Measurements from ENCODE around the gene TMEM63C. TPM values are rescaled to one million over a fixed set of nuclear protein-coding genes. Genes with fewer than 3 reads are reported as not detected.
A peak's percentile ranks its signal among the peaks of the same experiment; 100 is the strongest.
"Not testable (repeated sequence)": the region's sequence is repeated elsewhere in the genome, so short reads cannot be mapped to it uniquely, and the experiment has no call there.

The TMEM63C gene
- total RNA-seq, 2 donors from 2014 or later: 1.9 to 2.1 TPM

- Mint-ChIP-seq H3K4me3 (no peak overlapping the region), H3K9me3 (peaks cover 6 to 9% of the 10 kb centered on the region in 2 donors), H3K27ac (no peak overlapping the region), H3K4me1 (ENCODE audit: low read depth) (no peaks in the 10 kb centered on the region), H3K36me3 (ENCODE audit: insufficient read depth in 2 of 2) (peaks cover 3 to 11% of the 10 kb centered on the region in 2 donors), H3K27me3 (ENCODE audit: low read depth) (peaks cover 21% of the 10 kb centered on the region)
- ATAC-seq (replicated peaks in 1 of 2): no peak
- DNase-seq: no peak
These were observed 11.6 kb upstream of the TMEM63C start for GRCh38 chr14:77170045-77170444.

GRCh38 chr14:77172916-77173315, 8.7 kb upstream of the TMEM63C start:
- DNase-seq (no peak), ATAC-seq (replicated peaks in 1 of 2) (no peak)
- H3K36me3 Mint-ChIP-seq (ENCODE audit: insufficient read depth in 2 of 2): peaks cover 3 to 11% of the 10 kb centered on the region in 2 donors
- peaks cover 5% of the 10 kb centered on the region for H3K4me1 Mint-ChIP-seq (ENCODE audit: low read depth)
- H3K27me3 Mint-ChIP-seq (ENCODE audit: low read depth): peaks cover 32% of the 10 kb centered on the region
- no peak overlapping the region for H3K4me3 Mint-ChIP-seq
- no peak overlapping the region for H3K27ac Mint-ChIP-seq
- H3K9me3 Mint-ChIP-seq: peaks cover 6 to 9% of the 10 kb centered on the region in 2 donors

- peaks cover 3 to 11% of the 10 kb centered on the region in 2 donors for H3K36me3 Mint-ChIP-seq (ENCODE audit: insufficient read depth in 2 of 2)
- not testable (repeated sequence) for H3K27ac Mint-ChIP-seq; DNase-seq; H3K4me3 Mint-ChIP-seq; ATAC-seq (replicated peaks in 1 of 2); H3K9me3 Mint-ChIP-seq; H3K4me1 Mint-ChIP-seq (ENCODE audit: low read depth)
- H3K27me3 Mint-ChIP-seq (ENCODE audit: low read depth): peaks cover 32% of the 10 kb centered on the region
These were observed 7.5 kb upstream of the TMEM63C start for GRCh38 chr14:77173911-77174617.

- Mint-ChIP-seq H3K4me3 (no peak overlapping the region), H3K9me3 (peaks cover under 1 to 2% of the 10 kb centered on the region in 2 donors), H3K27ac (no peak overlapping the region), H3K4me1 (ENCODE audit: low read depth) (peaks cover 5% of the 10 kb centered on the region), H3K36me3 (ENCODE audit: insufficient read depth in 2 of 2) (peaks cover 0 to under 1% of the 10 kb centered on the region in 2 donors), H3K27me3 (ENCODE audit: low read depth) (peaks cover 42% of the 10 kb centered on the region)
- DNase-seq (no peak), ATAC-seq (replicated peaks in 1 of 2) (no peak)
These were observed 5.8 kb upstream of the TMEM63C start for GRCh38 chr14:77175843-77176242.

GRCh38 chr14:77177702-77178101, 3.9 kb upstream of the TMEM63C start:
- Mint-ChIP-seq H3K36me3 (ENCODE audit: insufficient read depth in 2 of 2) (no peaks in the 10 kb centered on the region), H3K4me1 (ENCODE audit: low read depth) (peaks cover 12% of the 10 kb centered on the region), H3K4me3 (no peak overlapping the region), H3K9me3 (no peaks in the 10 kb centered on the region), H3K27me3 (ENCODE audit: low read depth) (peaks cover 44% of the 10 kb centered on the region), H3K27ac (no peak overlapping the region)
- ATAC-seq (replicated peaks in 1 of 2) (no peak), DNase-seq (no peak)

- ATAC-seq (replicated peaks in 1 of 2): no peak
- Mint-ChIP-seq H3K4me3 (no peak overlapping the region), H3K4me1 (ENCODE audit: low read depth) (peaks cover 12% of the 10 kb centered on the region), H3K36me3 (ENCODE audit: insufficient read depth in 2 of 2) (no peaks in the 10 kb centered on the region), H3K27me3 (ENCODE audit: low read depth) (peaks cover 44% of the 10 kb centered on the region), H3K27ac (no peak overlapping the region), H3K9me3 (no peaks in the 10 kb centered on the region)
- no peak for DNase-seq
These were observed 2.9 kb upstream of the TMEM63C start for GRCh38 chr14:77178656-77179055.

- no peak overlapping the region for H3K27ac Mint-ChIP-seq
- no peaks in the 10 kb centered on the region for H3K36me3 Mint-ChIP-seq (ENCODE audit: insufficient read depth in 2 of 2)
- ATAC-seq (replicated peaks in 1 of 2) (peak; percentile 6 to 9), DNase-seq (peak in 1 of 2 donors; percentile 7)
- no peaks in the 10 kb centered on the region for H3K9me3 Mint-ChIP-seq
- peak overlapping the region; percentile 79 to 81 for H3K4me3 Mint-ChIP-seq
- peaks cover 24% of the 10 kb centered on the region for H3K4me1 Mint-ChIP-seq (ENCODE audit: low read depth)
- peaks cover 48% of the 10 kb centered on the region for H3K27me3 Mint-ChIP-seq (ENCODE audit: low read depth)
These were observed 634 bp upstream of the TMEM63C start for GRCh38 chr14:77180726-77181602.

GRCh38 chr14:77183896-77184295, 2.3 kb downstream of the TMEM63C start:
- peaks cover 20% of the 10 kb centered on the region for H3K4me1 Mint-ChIP-seq (ENCODE audit: low read depth)
- ATAC-seq (replicated peaks in 1 of 2) (no peak), DNase-seq (no peak)
- H3K36me3 Mint-ChIP-seq (ENCODE audit: insufficient read depth in 2 of 2): no peaks in the 10 kb centered on the region
- H3K9me3 Mint-ChIP-seq: no peaks in the 10 kb centered on the region
- H3K27me3 Mint-ChIP-seq (ENCODE audit: low read depth): peaks cover 48% of the 10 kb centered on the region
- no peak overlapping the region for H3K27ac Mint-ChIP-seq
- H3K4me3 Mint-ChIP-seq: no peak overlapping the region

- ATAC-seq (replicated peaks in 1 of 2) (peak in 1 of 2 donors; percentile 16), DNase-seq (peak in 1 of 2 donors; percentile 4)
- Mint-ChIP-seq H3K27ac (no peak overlapping the region), H3K4me1 (ENCODE audit: low read depth) (peaks cover 20% of the 10 kb centered on the region), H3K4me3 (peak overlapping the region in 1 of 2 donors; percentile 40), H3K9me3 (no peaks in the 10 kb centered on the region), H3K36me3 (ENCODE audit: insufficient read depth in 2 of 2) (no peaks in the 10 kb centered on the region), H3K27me3 (ENCODE audit: low read depth) (peaks cover 49% of the 10 kb centered on the region)
These were observed 2.9 kb downstream of the TMEM63C start for GRCh38 chr14:77184396-77185092.

GRCh38 chr14:77185093-77185465, 3.5 kb downstream of the TMEM63C start:
- no peak for DNase-seq
- Mint-ChIP-seq H3K27ac (no peak overlapping the region), H3K9me3 (no peaks in the 10 kb centered on the region), H3K27me3 (ENCODE audit: low read depth) (peaks cover 48% of the 10 kb centered on the region), H3K36me3 (ENCODE audit: insufficient read depth in 2 of 2) (no peaks in the 10 kb centered on the region), H3K4me1 (ENCODE audit: low read depth) (peaks cover 20% of the 10 kb centered on the region), H3K4me3 (no peak overlapping the region)
- ATAC-seq (replicated peaks in 1 of 2): no peak

GRCh38 chr14:77186911-77187648, 5.5 kb downstream of the TMEM63C start:
- ATAC-seq (replicated peaks in 1 of 2): peak; percentile 26 to 31
- H3K27ac Mint-ChIP-seq: no peak overlapping the region

GRCh38 chr14:77187649-77188012, 6.0 kb downstream of the TMEM63C start:
- no peaks in the 10 kb centered on the region for H3K9me3 Mint-ChIP-seq
- H3K27ac Mint-ChIP-seq: no peak overlapping the region
- H3K4me3 Mint-ChIP-seq: no peak overlapping the region
- H3K27me3 Mint-ChIP-seq (ENCODE audit: low read depth): peaks cover 39% of the 10 kb centered on the region
- no peaks in the 10 kb centered on the region for H3K36me3 Mint-ChIP-seq (ENCODE audit: insufficient read depth in 2 of 2)
- H3K4me1 Mint-ChIP-seq (ENCODE audit: low read depth): peaks cover 12% of the 10 kb centered on the region
- no peak for ATAC-seq (replicated peaks in 1 of 2)
- DNase-seq: no peak

More at GRCh38 chr14:77186911-77187648, 5.5 kb downstream of the TMEM63C start:
- Mint-ChIP-seq H3K4me1 (ENCODE audit: low read depth) (peaks cover 12% of the 10 kb centered on the region), H3K27me3 (ENCODE audit: low read depth) (peaks cover 42% of the 10 kb centered on the region), H3K4me3 (no peak overlapping the region), H3K9me3 (no peaks in the 10 kb centered on the region), H3K36me3 (ENCODE audit: insufficient read depth in 2 of 2) (no peaks in the 10 kb centered on the region)
- DNase-seq: no peak
